ENCODE results near the gene PBX2.

- no peak for TF ChIP-seq CTCF (IDR thresholded peaks at IDR 0.05)
- no peak for TF ChIP-seq EP300 (IDR thresholded peaks at IDR 0.05)
- no peak for TF ChIP-seq POLR2A (IDR thresholded peaks at IDR 0.05; ENCODE audit: low read depth)
- TF ChIP-seq POLR2AphosphoS5 (IDR thresholded peaks at IDR 0.05): peak in 1 of 2 donors; percentile 32
These were observed 16.8 kb downstream of the PBX2 start for GRCh38 chr6:32173051-32173727.
